ENCODE data around the gene UBE2I.

DNA sequence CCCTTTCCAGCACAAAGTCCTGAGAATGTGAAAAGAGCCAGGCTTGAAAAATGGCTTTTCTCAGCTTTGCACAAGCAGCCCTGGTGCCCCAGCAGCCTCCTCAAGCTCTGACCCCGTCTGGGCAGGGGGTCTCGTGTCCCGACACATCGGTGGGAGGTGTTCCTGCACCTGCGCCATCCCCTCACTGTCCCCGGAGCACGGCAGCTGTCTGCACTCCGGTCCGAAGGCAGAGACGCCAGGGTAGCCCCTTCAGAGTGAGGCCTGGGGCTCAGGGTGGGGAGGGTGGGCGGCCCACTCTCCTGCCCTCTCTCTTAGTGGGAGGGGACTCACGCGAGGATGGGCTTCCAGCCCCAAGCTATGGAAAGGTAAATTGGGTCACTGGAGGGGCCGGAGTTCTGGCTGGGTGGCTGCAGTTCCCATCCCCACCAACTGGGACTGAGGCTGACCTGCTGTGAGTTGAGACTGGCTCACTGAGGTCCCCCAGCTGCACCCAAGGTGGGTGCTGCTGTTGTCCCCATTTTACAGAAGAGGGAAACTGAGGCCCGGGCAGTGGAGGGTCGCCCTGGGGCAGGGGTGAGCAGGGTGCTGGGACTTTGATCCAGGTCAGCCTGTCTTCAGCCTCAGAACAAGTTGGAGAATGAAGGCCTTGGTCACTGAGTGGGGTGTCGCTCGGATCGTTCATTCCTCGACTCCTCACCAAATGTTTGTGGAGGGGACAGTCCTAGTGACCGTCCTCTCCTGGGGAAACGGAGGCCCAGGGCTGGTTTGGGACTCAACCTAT, 21.7 kb downstream of the UBE2I start:
- TF ChIP-seq, protein P1, sequence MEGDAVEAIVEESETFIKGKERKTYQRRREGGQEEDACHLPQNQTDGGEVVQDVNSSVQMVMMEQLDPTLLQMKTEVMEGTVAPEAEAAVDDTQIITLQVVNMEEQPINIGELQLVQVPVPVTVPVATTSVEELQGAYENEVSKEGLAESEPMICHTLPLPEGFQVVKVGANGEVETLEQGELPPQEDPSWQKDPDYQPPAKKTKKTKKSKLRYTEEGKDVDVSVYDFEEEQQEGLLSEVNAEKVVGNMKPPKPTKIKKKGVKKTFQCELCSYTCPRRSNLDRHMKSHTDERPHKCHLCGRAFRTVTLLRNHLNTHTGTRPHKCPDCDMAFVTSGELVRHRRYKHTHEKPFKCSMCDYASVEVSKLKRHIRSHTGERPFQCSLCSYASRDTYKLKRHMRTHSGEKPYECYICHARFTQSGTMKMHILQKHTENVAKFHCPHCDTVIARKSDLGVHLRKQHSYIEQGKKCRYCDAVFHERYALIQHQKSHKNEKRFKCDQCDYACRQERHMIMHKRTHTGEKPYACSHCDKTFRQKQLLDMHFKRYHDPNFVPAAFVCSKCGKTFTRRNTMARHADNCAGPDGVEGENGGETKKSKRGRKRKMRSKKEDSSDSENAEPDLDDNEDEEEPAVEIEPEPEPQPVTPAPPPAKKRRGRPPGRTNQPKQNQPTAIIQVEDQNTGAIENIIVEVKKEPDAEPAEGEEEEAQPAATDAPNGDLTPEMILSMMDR (conservative IDR thresholded peaks at IDR 0.05; ENCODE audit: low read depth, low read length): no peak
- no peak for TF ChIP-seq EZH2 (IDR thresholded peaks at IDR 0.05; ENCODE audit: borderline replicate concordance, low read depth, low read length, poor library complexity, severe bottlenecking)

Measured in A673 (cell line).